Neutrophil (primary cell): Measurements from ENCODE around the gene DUSP8.
"Not testable (repeated sequence)": the region's sequence is repeated elsewhere in the genome, so short reads cannot be mapped to it uniquely, and the experiment has no call there.

Experiments used
- H3K27ac ChIP-seq: fragments of 200-600 bp; sonication (generic); 2 replicates; pipeline ENCODE4 v1.5.1; 2016; ENCODE audit warnings: mild to moderate bottlenecking, moderate library complexity
- H3K27me3 ChIP-seq: fragments of 200-600 bp; sonication (generic); 2 replicates; pipeline ENCODE4 v1.6.0; 2016; ENCODE audit warnings: mild to moderate bottlenecking
- H3K36me3 ChIP-seq: fragments of 200-600 bp; sonication (generic); 2 replicates; pipeline ENCODE4 v1.5.1; 2017
- H3K4me1 ChIP-seq, 2 experiments: fragments of 200-600 bp in 1 of 2; sonication (generic) in 1 of 2; 1 replicate in 1 of 2; 2 replicates in 1 of 2; pipeline versions ENCODE4 v1.5.1 to v1.6.1; 2013 to 2016; ENCODE audit warnings: low read depth in 1 of 2, low read length in 1 of 2, mild to moderate bottlenecking in 1 of 2, moderate library complexity in 1 of 2; ENCODE audit not compliant: control insufficient read depth in 1 of 2, insufficient read depth in 1 of 2
- H3K4me3 ChIP-seq, 2 experiments: fragments of 200-600 bp in 1 of 2; sonication (generic) in 1 of 2; 1 replicate in 1 of 2; 2 replicates in 1 of 2; pipeline ENCODE4 v1.5.1; 2013 to 2016; ENCODE audit warnings: low read depth in 1 of 2, low read length in 1 of 2, mild to moderate bottlenecking in 1 of 2, moderate library complexity in 1 of 2
- H3K9me3 ChIP-seq: fragments of 200-600 bp; sonication (generic); 2 replicates; pipeline ENCODE4 v1.5.1; 2016
- TF ChIP-seq, protein P1 (sequence below): fragments of 200-600 bp; sonication (generic); IDR thresholded peaks from 2 replicates; pipeline ENCODE4 v1.5.1; 2016; ENCODE audit warnings: antibody characterized with exemption

Gene DUSP8

DNA sequence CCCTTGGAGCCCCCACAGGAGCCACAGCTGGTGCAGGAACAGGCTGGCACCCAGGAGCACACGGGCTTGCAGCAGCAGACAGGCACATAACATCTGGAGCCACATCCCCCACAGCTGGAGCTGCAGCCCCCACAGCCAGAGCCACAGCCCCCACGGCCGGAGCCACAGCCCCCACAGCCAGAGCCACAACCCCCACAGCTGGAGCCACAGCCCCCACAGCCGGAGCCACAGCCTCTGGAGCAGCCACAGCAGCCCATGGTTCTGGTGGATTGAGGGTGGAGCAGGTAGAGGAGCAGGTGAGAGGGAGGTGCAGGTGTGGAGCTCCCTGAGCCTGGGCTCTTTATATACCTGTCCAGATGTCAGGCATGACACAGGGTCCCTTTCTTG is 25.9 kb upstream of the DUSP8 start, which contains the start of gene KRTAP5-2:
KRTAP5-2 (minus strand) TSS at position 301 of the 387 bp plus-strand sequence; CDS start at position 257, 44 bp downstream.
- Histone ChIP-seq H3K9me3 (no peaks in the 10 kb centered on the region), H3K4me1 (no peaks in the 10 kb centered on the region), H3K36me3 (no peaks in the 10 kb centered on the region), H3K27ac (no peak within 1 kb of the TSS), H3K4me3 (no peak within 1 kb of the TSS), H3K27me3 (peaks cover 100% of the 10 kb centered on the region)
- TF ChIP-seq, protein P1, sequence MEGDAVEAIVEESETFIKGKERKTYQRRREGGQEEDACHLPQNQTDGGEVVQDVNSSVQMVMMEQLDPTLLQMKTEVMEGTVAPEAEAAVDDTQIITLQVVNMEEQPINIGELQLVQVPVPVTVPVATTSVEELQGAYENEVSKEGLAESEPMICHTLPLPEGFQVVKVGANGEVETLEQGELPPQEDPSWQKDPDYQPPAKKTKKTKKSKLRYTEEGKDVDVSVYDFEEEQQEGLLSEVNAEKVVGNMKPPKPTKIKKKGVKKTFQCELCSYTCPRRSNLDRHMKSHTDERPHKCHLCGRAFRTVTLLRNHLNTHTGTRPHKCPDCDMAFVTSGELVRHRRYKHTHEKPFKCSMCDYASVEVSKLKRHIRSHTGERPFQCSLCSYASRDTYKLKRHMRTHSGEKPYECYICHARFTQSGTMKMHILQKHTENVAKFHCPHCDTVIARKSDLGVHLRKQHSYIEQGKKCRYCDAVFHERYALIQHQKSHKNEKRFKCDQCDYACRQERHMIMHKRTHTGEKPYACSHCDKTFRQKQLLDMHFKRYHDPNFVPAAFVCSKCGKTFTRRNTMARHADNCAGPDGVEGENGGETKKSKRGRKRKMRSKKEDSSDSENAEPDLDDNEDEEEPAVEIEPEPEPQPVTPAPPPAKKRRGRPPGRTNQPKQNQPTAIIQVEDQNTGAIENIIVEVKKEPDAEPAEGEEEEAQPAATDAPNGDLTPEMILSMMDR, result no peak

DNA sequence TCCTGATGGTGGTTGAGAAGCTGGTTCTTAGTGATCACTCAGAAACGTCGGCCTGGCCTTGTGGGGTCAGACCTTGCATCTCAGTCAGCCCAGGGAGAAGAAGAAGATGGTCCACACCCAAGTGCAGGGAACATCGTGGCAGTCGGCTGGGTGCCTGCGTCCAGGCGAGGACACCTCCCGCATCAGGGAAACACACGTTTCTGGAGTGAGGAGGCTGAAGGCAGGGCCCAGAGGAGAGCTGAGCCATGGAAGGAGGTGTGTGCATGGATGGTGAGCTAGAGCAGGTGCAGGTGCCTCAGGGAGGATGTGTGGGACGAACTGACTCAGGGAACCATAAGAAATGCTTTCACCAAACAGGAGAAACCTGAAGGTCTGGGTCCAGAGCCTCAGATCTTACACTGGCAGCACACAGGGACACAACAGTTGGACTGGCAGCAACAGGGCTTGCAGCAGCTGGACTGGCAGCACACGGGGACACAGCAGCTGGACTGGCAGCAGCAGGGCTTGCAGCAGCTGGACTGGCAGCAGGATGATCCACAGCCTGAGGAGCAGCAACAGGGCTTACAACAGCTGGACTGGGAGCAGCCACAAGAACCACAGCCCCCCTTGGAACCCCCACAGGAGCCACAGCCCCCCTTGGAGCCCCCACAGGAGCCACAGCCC is 25.4 kb upstream of the DUSP8 start:
- no peaks in the 10 kb centered on the region for H3K4me1 ChIP-seq
- no peaks in the 10 kb centered on the region for H3K9me3 ChIP-seq
- TF ChIP-seq, protein P1, result no peak
- H3K27me3 ChIP-seq, result peaks cover 100% of the 10 kb centered on the region
- H3K27ac ChIP-seq, result no peak overlapping the region
- H3K4me3 ChIP-seq, result no peak overlapping the region
- no peaks in the 10 kb centered on the region for H3K36me3 ChIP-seq

DNA sequence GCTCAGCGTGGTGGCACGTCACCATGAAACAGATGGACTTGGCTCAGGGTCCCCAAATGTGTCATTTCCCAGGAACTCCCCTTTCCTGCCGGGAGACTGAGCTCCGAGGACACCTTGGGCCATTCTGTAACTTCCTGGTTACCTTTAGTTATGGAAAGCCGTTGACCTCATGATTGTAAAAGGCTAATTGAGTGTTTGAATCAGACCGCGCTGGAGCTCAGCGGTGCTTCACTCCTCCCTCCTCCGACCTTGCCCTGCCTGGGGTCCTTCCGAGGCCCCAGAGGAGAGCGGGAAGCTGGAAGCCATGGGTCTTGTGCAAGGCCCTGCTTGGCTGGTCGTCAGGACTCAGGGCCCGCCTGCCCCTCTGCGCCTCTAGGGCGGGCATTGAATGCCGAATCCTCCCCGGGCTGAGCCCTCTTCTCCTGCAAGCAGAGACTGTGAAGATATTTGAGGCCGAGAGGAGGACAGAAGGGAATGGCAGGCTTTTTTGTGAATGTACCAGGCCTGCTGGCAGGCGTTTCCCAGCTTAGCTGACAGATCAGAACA is 24.6 kb upstream of the DUSP8 start:
- H3K36me3 ChIP-seq, H3K4me3 ChIP-seq, H3K9me3 ChIP-seq, H3K4me1 ChIP-seq, H3K27ac ChIP-seq: not testable (repeated sequence)
- peaks cover 100% of the 10 kb centered on the region for H3K27me3 ChIP-seq

DNA sequence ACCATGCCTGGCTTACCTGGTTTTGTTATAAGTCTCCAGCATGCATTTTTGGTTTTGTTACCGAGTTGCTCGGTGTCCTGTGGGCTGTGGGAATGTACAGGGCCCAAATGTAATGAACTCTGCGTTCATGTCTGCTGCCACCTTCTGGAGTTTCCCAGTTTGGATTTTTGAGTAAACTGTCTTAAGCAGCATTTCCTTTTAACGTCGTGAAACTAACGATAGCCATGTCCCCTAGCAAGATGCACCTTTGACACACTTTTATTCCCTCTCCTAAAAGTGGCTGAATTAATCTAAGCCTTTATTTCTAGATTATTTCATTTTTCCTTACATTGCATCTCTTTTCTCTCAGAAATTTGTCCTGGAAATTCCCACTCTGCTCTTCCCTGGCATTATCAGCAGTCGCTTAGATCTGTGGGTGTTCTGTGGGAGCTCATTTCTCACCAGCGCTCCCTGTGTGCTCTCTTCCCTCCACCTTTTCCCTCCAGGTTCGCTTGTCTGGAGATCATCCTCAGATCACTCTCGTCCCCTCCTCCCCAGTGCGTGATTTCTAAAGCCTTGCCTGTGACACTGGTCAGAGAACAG is 24.0 kb upstream of the DUSP8 start:
- H3K4me3 ChIP-seq, H3K9me3 ChIP-seq, H3K27ac ChIP-seq, H3K36me3 ChIP-seq, H3K4me1 ChIP-seq: not testable (repeated sequence)
- peaks cover 100% of the 10 kb centered on the region for H3K27me3 ChIP-seq

DNA sequence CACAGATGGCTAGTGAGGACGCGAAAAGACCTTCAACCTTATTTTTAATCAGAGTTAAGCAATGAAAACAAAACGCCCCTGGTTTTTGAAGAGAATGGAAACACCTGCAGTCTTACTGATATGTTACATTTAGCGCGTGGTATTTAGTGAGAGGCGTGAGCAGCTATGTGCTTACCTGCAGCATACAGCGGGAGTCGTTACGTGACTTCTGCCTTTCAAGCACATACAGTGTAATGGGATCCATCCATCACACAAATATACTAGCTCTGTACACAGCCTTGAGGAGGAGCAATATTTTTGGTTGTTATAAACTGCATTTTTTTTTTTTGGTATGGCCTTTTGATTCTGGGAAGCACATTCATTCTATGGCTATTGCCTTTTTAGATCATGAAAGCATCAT is 20.6 kb upstream of the DUSP8 start:
- no peak overlapping the region for H3K4me3 ChIP-seq
- peaks cover 78% of the 10 kb centered on the region for H3K27me3 ChIP-seq
- H3K9me3 ChIP-seq, result no peaks in the 10 kb centered on the region
- no peaks in the 10 kb centered on the region for H3K36me3 ChIP-seq
- TF ChIP-seq, protein P1, result no peak
- peaks cover 8 to 9% of the 10 kb centered on the region in 2 experiments for H3K4me1 ChIP-seq
- H3K27ac ChIP-seq, result no peak overlapping the region

DNA sequence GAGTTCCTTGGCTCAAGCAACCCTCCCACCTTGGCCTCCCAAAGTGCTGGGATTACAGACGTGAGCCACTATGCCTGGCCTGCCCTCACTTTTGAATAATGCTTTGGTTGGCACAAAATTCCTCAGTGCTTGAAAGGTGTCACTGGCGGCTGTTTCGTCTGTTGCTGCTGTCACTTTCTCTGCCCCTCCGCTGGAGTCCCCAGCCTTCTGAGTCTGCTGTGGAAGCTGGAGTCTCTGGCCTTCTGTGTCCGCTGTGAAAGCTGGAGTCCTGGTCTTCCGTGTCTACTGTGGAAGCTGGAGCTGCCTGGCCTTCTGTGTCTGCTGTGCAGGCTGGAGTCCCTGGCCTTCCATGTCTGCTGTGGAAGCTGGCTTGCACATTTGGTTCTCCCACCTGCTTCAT is 17.9 kb upstream of the DUSP8 start:
- Histone ChIP-seq H3K9me3 (no peaks in the 10 kb centered on the region), H3K4me3 (no peak overlapping the region), H3K27me3 (peaks cover 76% of the 10 kb centered on the region), H3K36me3 (no peaks in the 10 kb centered on the region), H3K27ac (no peak overlapping the region), H3K4me1 (peaks cover 8 to 9% of the 10 kb centered on the region in 2 experiments)
- TF ChIP-seq, protein P1, result no peak

DNA sequence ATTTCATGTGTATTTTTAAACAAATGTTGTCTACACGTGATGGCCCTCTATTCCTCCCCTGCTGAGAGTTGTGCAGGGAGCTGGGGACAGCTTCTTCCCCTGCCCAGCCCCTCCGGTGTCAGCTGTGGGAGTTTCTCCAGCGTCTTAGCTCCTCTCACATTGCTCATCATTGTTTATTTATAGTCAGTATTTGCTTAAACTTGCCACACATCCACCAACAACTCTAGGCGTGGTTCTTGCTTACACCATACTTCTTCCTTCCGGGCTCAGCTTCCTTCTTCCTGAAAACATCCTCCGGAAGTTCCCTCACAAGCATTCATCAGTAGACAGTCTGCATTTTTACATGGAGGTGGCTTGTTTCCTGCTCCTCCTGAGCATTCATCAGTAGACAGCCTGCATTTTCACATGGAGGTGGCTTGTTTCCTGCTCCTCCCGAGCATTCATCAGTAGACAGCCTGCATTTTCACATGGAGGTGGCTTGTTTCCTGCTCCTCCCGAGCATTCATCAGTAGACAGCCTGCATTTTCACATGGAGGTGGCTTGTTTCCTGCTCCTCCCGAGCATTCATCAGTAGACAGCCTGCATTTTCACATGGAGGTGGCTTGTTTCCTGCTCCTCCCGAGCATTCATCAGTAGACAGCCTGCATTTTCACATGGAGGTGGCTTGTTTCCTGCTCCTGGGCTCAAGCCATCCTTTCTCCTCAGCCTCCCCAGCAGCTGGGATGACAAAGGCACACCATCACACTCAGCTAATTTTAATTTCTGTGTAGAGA is 17.3 kb upstream of the DUSP8 start:
- H3K36me3 ChIP-seq, H3K9me3 ChIP-seq, H3K4me3 ChIP-seq, H3K4me1 ChIP-seq: not testable (repeated sequence)
- Histone ChIP-seq H3K27ac (peak overlapping the region; percentile 32), H3K27me3 (peaks cover 76% of the 10 kb centered on the region)
